ENCODE data around the gene TOB1. TPM values are rescaled to one million over a fixed set of nuclear protein-coding genes. Genes with fewer than 3 reads are reported as not detected.

TOB1 gene
- total RNA-seq, 1 experiment from 2014 or later = 114 TPM

GRCh38 chr17:50889528-50890118 is 23.5 kb upstream of the TOB1 start:
- ChIA-PET CTCF (interaction anchor here (0.5 to 1.4 kb wide), 8 partner anchors 16 to 1514 kb away, joined by 3 to 7 read pairs (median 4); partner anchors contain the start of genes NME1 and TOB1), POLR2A (interaction anchor here (0.6 to 4.5 kb wide), 5 partner anchors 15 to 202 kb away, joined by 4 to 99 read pairs (median 5); partner anchors contain the start of gene TOB1)
- Mint-ChIP-seq H3K27me3 (ENCODE audit: insufficient read depth, unreplicated experiment) (no peaks in the 10 kb centered on the region), H3K9me3 (ENCODE audit: unreplicated experiment) (no peaks in the 10 kb centered on the region), H3K27ac (ENCODE audit: unreplicated experiment) (peak overlapping the region; percentile 90), H3K4me1 (ENCODE audit: low read depth, unreplicated experiment) (peaks cover 59% of the 10 kb centered on the region), H3K36me3 (ENCODE audit: insufficient read depth, unreplicated experiment) (peaks cover 5% of the 10 kb centered on the region), H3K4me3 (ENCODE audit: unreplicated experiment) (peak overlapping the region; percentile 10)
- H3K4me1 ChIP-seq = peaks cover 69% of the 10 kb centered on the region
- no peaks in the 10 kb centered on the region for H3K9me3 ChIP-seq
- peak; percentile 65 to 79 for DNase-seq
- TF ChIP-seq CTCF (IDR thresholded peaks at IDR 0.05; ENCODE audit: insufficient read depth in 1 of 2, low read depth in 1 of 2, low read length in 1 of 2, severe bottlenecking in 1 of 2, unreplicated experiment in 1 of 2) = no peak
- TSS peak; percentile 66 for BruUV-seq (replicated peaks)
- no peaks in the 10 kb centered on the region for H3K27me3 ChIP-seq (replicated peaks; ENCODE audit: control insufficient read depth, insufficient read depth, low read length)
- no peaks in the 10 kb centered on the region for H3K36me3 ChIP-seq (ENCODE audit: control insufficient read depth, insufficient read depth, low read length)
- no peak overlapping the region for H3K4me3 ChIP-seq (ENCODE audit: low read depth, low read length)
- intact Hi-C loops (cut with micrococcal nuclease; ENCODE audit: unreplicated experiment) = loop anchor here (1.0 kb wide), 1 partner anchor 22 kb away; no protein-coding TSS in a partner anchor

GRCh38 chr17:50887705-50888245 is 21.6 kb upstream of the TOB1 start:
- no peaks in the 10 kb centered on the region for H3K9me3 Mint-ChIP-seq (ENCODE audit: unreplicated experiment)
- Histone ChIP-seq H3K4me3 (ENCODE audit: low read depth, low read length) (no peak overlapping the region), H3K36me3 (ENCODE audit: control insufficient read depth, insufficient read depth, low read length) (no peaks in the 10 kb centered on the region), H3K27me3 (replicated peaks; ENCODE audit: control insufficient read depth, insufficient read depth, low read length) (no peaks in the 10 kb centered on the region), H3K9me3 (no peaks in the 10 kb centered on the region), H3K4me1 (peaks cover 72% of the 10 kb centered on the region)
- intact Hi-C loops (cut with micrococcal nuclease; ENCODE audit: unreplicated experiment) = no loop called here
- CTCF ChIA-PET = interaction anchor here (0.9 kb wide), 1 partner anchor 27 kb away, joined by 3 read pairs; no protein-coding TSS in a partner anchor
- peak in 1 of 2 experiments; percentile 27 for DNase-seq
- BruUV-seq (replicated peaks) = no TSS peak
- peak overlapping the region; percentile 70 for H3K27ac Mint-ChIP-seq (ENCODE audit: unreplicated experiment)
- H3K4me3 Mint-ChIP-seq (ENCODE audit: unreplicated experiment) = no peak overlapping the region
- H3K36me3 Mint-ChIP-seq (ENCODE audit: insufficient read depth, unreplicated experiment) = peaks cover 12% of the 10 kb centered on the region
- POLR2A ChIA-PET = interaction anchor here (6.5 kb wide), 1 partner anchor 22 kb away, joined by 296 read pairs; the partner anchor contains the start of gene TOB1
- H3K4me1 Mint-ChIP-seq (ENCODE audit: low read depth, unreplicated experiment) = peaks cover 66% of the 10 kb centered on the region
- no peaks in the 10 kb centered on the region for H3K27me3 Mint-ChIP-seq (ENCODE audit: insufficient read depth, unreplicated experiment)
- no peak for TF ChIP-seq CTCF (IDR thresholded peaks at IDR 0.05; ENCODE audit: insufficient read depth in 1 of 2, low read depth in 1 of 2, low read length in 1 of 2, severe bottlenecking in 1 of 2, unreplicated experiment in 1 of 2)

GRCh38 chr17:50884439-50885311 is 18.5 kb upstream of the TOB1 start:
- CTCF ChIA-PET = interaction anchor here (0.5 to 2.3 kb wide), 25 partner anchors 8 to 269 kb away, joined by 3 to 23 read pairs (median 5); partner anchors contain the start of genes NME1 and TOB1

More at GRCh38 chr17:50884439-50885311, 18.5 kb upstream of the TOB1 start:
- Mint-ChIP-seq H3K27ac (ENCODE audit: unreplicated experiment) (peak overlapping the region; percentile 96), H3K36me3 (ENCODE audit: insufficient read depth, unreplicated experiment) (peaks cover 6% of the 10 kb centered on the region), H3K9me3 (ENCODE audit: unreplicated experiment) (no peaks in the 10 kb centered on the region), H3K27me3 (ENCODE audit: insufficient read depth, unreplicated experiment) (no peaks in the 10 kb centered on the region), H3K4me3 (ENCODE audit: unreplicated experiment) (peak overlapping the region; percentile 44), H3K4me1 (ENCODE audit: low read depth, unreplicated experiment) (peaks cover 46% of the 10 kb centered on the region)
- no peak overlapping the region for H3K4me3 ChIP-seq (ENCODE audit: low read depth, low read length)
- TSS peak; percentile 63 for BruUV-seq (replicated peaks)
- POLR2A ChIA-PET = interaction anchor here (0.5 to 6.5 kb wide), 19 partner anchors 8 to 1120 kb away, joined by 3 to 296 read pairs (median 6); partner anchors contain the start of genes FAM117A, LUC7L3 and TOB1
- TF ChIP-seq CTCF (IDR thresholded peaks at IDR 0.05; ENCODE audit: insufficient read depth in 1 of 2, low read depth in 1 of 2, low read length in 1 of 2, severe bottlenecking in 1 of 2, unreplicated experiment in 1 of 2) = no peak
- H3K36me3 ChIP-seq (ENCODE audit: control insufficient read depth, insufficient read depth, low read length) = no peaks in the 10 kb centered on the region
- peaks cover 6% of the 10 kb centered on the region for H3K9me3 ChIP-seq
- H3K27me3 ChIP-seq (replicated peaks; ENCODE audit: control insufficient read depth, insufficient read depth, low read length) = no peaks in the 10 kb centered on the region
- intact Hi-C loops (cut with micrococcal nuclease; ENCODE audit: unreplicated experiment) = loop anchor here (1.0 to 2.0 kb wide), 7 partner anchors 10 to 66 kb away; no protein-coding TSS in a partner anchor
- peak; percentile 97 to 99 for DNase-seq
- H3K4me1 ChIP-seq = peaks cover 54% of the 10 kb centered on the region

Measured in Caco-2 (cell line).